ENCODE measurements around the gene RAX2.
"Not testable (repeated sequence)": the region's sequence is repeated elsewhere in the genome, so short reads cannot be mapped to it uniquely, and the experiment has no call there.

The RAX2 gene

DNA sequence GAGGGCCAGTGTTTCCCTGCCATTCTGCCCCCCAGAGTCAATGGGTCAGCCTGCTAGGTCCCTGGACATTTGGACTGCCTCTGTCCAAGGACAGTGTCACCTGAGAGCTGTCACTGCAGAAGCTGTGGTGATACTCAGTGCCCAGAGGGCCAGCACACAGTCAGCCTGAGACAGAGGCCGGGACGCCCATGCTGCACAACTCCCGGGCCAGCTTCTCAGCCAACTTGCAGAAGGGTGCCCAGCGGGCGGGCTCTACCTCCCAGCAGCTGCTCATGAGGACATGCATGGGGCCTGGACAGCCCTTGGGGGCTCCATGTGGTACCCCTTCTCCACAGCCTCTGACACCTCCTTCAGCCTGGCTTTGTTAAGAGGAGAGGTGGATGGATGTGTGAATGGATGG, 3.8 kb upstream of the RAX2 start:
- DNase-seq, result no peak

DNA sequence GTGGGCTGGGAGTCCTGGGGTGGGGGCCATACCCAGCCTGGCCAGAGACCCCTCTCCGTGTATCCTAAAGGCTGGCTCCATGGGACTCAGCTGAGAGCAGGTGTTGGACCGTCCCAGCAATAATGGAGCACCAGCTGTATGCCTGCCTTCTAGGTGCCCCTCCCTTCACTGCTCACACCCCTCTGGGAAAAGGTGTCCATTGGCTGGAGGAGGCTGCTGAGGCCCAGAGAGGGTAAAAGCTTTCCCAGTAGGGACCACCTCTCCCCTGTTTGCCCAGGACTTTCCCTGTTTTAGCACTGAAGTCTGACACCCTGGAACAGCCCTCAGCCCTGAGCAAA, 3.3 kb upstream of the RAX2 start:
- DNase-seq, result no peak

DNA sequence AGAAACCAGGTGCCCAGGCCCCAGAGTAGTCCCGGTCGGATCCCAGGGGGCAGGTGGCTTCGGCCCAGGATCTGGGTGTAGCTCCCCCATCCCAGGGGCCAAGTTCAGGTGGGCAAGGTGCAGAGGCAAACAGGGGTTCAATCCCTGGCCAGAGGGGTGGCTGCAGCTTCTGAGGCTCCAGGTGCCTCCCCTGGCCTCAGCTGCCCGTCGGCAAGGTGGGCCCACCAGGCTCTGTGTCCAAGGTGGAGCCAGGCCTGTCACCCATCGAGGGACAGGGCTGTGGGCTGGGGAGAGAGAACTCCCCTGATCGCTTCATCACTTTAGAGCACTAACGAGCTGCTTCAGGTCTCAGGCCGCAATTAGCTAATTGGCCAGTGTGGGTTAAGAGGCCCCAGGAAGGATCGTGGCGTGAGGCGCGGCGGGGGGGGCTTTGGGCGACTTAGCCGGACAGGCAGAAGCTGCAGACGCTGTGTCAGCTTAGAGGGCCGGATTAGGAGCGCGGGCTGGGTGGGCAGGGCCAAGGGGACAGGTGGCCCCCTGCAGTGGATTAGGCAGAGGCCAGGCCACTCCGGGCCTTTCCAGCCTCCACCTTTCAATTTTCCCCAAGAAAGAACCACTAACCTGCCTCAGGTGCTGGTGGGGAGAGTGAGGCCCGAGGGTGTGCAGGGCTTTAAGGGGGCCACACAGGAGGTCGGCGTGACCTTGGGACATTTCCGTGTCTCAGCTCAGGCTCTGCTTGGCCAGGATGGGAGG, 2.8 kb upstream of the RAX2 start:
- DNase-seq, result no peak

DNA sequence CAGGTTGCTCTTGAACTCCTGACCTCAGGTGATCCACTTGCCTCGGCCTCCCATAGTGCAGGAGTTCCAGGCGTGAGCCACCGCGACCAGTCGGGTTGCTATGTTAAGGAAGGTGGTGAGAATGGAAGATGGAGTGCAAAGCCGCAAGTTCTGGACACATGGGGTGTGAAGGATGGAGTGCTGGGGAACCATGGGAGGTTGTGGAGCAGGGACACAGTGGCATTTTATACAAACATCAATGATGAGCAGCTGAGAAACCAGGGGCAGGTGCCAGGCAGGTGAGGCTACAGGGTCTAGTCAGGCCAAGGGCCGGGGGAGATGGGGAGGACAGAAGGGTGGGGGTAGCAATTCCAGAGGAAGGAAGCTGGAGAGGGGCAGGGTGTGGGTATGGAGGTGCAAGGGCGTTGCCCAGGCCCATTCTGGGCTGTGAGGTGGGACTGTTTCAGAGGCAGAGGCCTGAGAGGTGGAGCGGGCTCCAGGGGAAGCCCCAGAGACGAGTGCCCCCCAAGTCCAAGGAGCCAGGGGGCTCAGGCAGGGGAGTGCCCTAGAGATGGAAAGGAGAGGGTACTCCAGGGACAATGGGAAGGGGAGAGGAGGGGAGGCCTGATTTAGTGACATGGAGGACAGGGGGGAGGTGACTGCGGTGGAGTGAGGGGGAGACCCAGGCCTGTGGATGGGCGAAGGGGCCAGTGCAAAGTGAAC, 1.9 kb upstream of the RAX2 start:
- DNase-seq, result no peak

DNA sequence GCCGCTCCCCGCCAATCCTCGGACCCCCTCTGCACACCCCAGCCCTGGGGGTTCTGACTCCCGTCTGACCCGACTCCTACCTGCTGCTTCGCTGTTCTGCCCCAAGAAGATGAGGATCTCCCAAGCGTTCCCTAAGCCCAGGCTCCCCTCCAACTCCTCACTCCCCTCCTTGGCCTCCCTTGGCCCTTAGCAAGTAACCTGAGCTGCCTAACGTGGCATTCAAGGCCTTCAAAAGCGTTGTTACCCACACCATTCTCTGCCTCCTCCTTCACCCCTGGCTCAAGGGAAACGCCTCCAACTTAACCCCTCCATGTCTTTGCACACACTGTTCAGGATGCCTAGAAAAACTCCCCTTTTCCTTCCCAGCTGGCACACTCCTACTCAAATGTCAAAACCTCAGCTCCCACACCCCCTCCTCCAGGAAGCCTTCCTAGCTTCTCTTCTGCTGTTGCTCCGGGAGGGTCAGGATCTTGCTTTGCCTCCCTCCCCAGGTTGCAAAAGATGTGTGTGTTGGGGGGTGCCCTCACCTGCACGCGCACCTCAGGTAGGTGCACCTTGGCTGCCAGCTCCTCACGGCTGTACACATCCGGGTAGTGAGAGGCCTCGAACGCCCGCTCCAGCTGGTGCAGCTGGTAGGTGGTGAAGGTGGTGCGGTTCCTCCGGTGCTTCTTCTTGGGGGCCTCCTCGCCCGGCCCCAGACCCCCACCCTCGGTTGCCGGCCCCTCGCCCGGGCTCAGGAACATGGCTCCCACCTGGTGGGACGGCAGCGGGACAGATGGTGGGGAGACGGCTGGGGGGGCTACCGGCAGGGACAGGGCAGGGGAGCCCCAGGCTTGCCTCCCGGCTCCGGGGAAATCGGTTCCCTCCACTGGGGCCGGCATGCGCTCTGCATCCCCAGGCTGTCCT, 775 bp downstream of the RAX2 start:
- DNase-seq, result no peak

DNA sequence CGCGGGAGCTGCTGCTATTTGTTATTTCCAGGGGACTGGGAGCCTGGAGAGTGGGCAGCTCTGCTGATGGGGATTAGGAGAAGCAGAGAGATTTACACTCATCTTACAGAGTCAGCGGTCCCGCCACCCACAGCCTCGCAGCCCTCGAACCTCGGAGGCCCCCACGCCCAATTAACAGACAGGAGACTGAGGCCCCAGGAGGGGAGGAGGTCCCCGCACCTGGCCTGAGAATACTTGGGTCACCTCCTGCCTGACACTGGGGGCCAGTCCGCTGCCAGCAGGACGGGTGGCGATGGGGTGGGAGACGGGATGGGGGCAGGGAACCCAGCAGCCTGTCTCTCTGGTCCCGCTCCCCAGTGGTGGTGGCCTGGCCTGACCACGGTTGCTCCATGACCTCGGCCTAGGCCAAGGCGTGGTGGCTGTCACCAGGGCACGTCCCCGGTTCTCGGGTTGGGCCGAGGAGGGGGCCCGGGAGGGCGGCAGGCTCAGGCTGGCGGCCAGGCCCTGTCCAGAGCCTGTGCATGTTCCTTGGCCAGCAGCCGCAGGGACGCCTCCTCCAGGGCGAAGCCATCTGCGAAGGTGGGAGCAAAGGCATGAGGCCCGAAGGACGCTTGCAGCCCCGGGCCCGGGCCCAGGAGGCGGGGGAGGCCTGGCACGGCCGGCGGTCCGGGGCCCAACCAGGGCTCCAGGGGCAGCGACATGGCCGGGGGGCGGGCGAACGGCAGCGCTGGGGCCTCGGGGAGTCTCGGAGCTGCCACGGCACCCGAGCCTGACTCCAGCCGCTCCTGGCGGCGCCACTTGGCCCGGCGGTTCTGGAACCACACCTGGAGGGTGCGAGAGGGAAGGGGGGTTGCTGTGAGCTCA, 1.7 kb downstream of the RAX2 start:
- no peak for DNase-seq

DNA sequence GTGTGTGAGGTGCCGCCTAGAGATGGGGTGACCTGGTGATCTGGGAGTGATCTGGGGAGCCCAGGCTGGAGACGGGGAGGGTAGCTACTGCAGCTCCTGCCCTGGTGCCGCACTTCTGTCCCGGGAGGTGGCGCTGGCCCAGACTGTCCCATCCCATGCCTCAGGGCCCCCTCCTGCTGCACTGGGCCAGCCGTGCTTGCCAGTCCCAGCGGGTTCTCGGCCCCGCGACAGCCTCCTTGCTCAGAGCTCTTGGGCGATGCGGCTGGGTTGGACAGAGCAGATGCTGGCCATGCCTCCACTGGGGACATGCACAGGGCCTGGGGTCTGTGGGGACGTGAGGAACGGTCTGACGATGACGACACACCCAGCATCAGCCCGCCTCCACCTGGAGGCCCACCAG, 2.5 kb downstream of the RAX2 start:
- no peak for DNase-seq

DNA sequence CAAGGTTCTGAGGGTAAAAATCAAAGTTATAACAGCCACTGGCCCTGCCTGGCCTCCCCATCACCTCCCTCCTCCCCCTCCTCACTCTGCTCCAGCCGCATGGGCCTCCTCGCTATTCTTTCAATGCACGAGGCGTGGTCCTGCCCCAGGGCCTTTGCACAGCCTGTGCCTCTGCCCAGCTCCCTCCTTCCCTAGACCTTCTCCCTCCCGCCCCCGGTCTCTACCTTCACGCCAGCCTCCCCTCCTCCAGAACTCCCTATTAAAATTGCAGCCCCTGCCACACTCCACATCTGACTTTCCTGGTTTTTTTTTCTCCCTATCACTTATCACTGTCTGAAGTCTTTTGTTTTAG, 3.3 kb downstream of the RAX2 start:
- DNase-seq, result no peak

DNA sequence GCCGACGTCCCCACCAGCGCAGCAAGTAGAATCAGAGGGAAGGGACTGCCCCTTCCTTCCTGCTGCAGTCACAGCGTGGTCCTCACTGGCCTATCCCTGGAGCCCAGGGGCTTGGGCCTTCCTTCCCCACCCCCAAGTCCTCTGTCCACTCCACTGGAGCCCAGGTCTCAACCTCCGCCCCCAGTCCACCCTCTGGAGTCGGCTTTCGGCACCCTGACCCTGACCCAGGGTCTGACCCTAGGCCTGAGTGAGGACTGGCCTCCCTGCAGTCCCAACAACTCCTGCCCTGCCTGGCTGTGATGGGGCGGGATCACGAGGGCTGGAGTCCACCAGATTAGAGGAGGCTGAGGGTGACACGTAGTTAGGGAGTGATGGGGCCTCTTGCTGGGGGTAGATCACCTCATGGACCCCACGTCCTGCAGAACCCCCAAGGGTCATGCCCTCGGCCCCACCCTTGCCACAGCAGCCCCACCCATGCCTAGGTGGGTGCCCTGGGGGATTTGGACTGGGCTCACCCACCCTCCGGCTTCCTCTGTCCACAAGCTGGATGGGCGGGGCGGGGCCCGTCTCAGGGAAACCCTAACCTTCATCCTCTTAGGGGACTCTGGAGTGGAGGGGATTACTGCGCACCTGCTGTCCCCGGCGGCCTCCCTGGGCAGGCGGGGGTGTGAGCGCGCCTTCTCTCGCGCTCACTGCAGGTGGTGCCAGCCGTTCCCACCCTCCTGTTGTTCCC, 3.8 kb downstream of the RAX2 start:
- DNase-seq, result no peak

DNA sequence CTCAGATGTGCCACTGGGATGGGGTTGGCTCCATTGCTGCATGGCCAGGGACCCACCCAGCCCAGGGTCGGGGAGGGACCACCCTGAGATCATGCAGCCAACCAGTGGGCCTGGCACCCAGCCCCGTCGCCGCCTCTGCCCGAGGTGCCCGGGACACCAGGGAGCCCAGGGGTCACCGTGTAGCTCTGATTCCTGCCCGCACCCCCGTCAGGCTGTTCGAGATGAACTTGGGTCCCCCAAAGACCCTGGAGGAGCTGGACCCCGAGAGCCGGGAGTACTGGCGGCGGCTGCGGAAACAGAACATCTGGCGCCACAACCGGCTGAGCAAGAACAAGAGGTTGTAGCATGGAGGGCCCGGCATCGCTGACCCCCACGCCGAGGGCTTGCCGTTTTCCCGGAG, 5.0 kb downstream of the RAX2 start:
- DNase-seq, result no peak

DNA sequence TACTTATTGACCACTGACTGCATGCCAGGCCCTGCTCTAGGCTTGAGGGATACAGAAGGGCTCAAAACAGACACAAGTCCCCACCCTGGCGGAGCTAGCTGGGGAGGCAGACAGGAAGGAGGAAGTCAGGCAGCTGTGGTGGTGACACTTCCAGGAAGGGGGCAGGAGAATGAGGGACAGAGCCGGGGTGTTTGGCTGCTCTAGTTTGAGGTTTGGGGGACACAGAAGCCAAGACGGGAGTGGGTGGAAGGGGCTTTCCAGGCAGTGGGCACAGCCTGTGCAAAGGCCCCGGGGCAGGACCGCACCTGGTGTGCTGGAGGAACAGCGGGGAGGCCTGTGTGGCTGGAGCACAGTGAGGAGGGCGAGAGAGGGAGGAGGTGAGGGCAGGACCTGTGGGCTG, 5.5 kb downstream of the RAX2 start:
- no peak for DNase-seq

DNA sequence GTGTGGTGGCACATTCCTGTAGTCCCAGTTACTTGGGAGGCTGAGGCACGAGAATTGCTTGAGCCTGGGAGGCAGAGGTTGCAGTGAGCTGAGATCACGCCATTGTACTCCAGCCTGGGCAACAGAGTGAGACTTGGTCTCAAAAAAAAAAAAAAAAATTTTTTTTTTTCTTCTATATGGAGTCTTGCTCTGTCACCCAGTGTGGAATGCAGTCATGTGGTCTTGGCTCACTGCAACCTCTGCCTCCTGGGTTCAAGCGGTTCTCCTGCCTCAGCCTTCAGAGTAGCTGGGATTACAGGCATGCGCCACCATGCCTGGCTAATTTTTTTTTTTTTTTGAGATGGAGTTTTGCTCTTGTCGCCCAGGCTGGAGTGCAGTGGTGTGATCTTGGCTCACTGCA, 6.3 kb downstream of the RAX2 start:
- not testable (repeated sequence) for DNase-seq

DNA sequence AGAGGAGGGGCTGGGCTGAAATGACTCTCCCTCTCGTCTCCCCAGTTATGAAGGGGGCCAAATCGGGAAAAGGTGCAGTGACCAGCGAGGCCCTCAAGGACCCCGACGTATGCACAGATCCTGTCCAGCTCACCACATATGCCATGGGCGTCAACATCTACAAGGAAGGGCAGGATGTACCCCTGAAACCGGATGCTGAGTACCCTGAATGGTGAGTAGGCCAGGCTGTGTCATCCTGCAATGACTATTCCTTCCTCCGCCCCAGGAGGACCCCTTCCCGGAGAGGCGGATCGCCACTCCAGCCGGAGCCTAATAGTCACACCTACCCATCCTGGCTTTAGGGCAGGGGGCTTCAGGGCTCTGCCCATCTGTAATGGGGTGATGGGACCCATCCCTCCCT, 6.9 kb downstream of the RAX2 start:
- no peak for DNase-seq

DNA sequence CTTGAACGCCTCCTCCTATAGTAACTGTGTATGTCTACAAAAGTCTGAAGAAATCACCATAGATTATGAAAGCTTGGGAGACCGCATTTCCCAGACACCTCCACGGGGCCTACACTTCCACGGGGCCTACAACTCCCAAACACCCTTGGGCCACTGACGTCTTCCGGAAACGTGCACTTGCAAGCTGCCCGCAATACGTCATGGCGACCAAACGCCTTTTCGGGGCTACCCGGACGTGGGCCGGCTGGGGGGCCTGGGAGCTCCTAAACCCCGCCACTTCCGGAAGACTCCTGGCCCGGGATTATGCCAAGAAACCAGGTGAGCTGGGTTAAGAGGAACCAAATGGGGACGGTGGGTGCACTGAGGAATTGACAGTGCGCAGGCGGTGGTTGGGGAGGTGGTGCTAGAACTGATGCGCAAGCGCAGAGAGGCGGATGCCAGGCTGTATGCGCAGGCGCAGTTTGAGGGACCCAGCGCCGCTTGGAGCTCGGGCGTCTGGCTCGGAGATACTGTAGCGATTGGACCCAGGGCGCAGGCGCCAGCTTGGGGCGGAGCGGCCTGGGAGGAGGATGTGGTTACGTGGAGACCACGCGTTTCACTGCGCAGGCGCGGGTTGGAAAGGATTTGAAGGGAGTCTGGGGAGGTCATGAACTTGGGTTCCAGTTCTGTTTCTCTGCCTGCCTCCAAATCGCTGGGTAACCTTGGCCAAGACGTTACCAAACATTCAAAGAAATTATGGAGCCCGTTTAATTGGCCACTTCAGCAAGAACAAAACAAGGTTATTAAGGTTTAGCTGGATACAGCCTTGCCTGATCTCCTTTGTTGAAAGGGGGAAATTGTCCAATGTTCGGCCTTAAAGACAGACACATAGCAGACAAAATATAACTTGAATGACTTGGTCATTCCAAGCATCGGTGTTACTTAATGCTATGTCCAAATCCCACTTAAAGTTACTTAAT, 9.2 kb downstream of the RAX2 start, which contains the start of gene MRPL54:
MRPL54 (plus strand) TSS at position 182 of the 959 bp plus-strand sequence; CDS start at position 201, 19 bp downstream.
- DNase-seq, result peak; percentile 97

DNA sequence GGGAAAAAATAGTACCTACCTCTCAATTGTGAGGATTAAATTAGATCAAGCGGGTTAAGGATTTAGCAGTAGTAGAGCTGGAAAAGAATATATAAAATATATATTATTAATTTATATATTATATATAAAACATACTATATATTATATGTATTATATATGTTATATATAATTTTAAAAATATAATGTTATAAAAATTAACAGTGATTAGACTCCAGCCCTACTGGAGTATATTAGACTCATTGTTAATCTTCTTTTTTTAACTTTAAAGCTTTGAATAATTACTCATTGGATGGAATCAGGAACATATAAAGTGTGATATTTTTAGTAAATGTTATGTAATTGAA, 9.9 kb downstream of the RAX2 start:
- no peak for DNase-seq

DNA sequence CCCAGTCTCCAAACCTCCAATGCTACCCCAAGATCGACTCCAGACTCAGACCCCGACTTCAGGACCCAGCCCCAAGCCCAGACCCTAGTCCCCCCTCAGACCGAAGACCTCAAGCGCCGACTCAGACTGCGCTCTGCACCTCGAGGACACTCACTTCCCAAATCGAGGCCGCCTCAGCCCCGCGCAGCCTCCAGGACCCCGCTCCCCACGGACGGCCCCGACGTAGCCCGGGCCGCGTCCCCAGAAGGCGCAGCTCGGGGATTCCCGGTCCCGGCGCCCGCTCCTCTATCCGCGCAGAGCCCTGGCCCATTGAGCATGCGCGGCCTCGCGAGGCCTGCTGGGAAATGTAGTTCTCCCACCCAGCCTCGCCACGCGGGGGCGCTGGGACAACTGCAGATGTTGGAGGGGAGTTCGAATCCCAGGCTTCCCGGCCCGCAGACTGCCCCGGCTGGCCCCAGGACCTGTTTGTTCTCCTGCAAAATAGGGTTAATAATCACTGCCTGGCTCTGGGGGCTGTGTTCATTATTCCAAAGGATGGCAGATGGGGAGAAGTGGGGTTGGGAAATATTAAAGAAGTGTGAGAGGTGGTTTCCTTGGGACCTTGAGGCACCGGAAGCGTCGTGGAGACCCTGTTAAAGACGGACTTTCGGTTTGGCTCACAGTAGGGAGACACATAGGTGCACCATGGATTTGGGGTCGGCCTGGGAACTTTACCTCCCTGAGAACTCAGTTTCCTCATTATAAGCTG, 10.5 kb downstream of the RAX2 start, which contains the start of gene APBA3:
APBA3 (minus strand) TSS at position 311 of the 748 bp plus-strand sequence. CDS start 1,428 bp downstream, outside the sequence.
- peak; percentile 92 for DNase-seq

DNA sequence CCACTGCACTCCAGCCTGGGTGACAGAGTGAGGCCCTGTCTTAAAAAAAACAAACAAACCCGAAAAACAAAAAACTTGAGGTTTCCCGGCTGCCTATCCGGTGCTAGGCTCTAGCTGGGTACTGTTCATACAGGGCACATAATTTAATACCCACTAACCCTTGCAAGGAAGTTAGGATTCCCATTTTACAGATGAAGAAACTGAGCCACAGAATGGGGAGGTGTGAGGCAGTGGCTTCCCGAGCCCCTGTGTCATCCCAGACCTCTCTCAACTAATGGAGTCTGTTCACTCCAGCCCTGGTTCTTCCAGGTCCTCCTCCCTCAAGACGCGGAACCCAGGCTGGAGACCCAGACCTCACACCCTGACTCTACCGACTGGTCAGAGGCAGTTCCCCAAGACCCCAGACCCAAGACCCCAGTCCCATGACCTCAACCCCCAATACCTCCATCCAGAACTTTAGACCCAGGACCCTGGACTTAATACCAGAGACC, 11.1 kb downstream of the RAX2 start:
- DNase-seq, result no peak

DNA sequence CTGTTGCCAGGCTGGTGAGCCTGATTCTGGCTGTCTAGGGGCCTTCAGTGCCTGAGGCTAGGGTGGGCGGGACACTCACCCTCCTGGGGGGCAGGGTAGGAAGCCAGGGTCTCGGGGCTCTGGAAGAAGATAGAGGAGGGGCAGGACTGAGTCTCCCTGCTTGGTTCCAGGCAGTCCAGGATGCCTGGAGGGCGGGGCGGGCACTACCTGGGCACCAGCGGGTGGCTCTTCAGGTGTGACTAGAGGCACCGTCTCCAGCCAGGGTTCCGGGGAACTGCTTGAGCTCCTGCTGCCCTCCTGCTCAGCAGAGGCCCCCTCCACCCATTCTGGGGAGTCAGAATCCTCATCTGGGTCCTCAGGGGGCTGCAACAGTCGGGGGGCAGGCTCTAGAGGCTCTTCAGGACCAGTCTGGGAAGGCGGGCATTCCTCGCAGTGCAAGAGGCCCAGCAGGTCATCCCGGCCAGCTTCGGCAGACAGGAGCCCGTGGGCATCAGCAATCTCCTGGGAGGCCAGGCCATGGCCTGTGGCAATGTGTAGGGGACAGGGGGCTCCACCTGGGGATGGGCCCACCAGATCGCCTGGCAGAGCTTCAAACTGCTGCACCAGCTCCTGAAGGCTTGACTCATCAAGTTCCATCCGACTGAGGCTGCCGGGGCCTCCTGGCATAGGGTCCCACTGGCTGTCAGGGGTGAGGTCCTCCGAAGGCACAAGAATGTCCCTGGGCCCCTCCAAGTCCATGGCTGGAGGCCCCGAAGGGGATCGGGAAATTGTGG, 12.4 kb downstream of the RAX2 start:
- DNase-seq, result no peak

DNA sequence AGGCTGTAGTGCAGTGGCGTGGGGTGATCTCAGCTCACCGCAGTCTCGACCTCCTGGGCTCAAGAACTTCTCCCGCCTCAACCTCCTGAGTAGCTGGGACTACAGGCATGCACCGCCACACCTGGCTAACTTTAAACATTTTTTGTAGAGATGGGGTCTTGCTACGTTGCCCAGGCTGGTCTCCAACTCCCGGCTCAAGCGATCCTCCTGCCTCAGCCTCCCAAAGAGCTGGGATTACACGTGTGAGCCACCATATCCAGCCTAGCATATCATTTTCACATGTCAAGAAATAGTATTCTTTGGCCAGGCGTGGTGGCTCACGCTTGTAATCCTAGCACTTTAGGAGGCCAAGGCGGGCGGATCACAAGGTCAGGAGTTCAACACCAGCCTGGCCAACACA, 13.7 kb downstream of the RAX2 start:
- not testable (repeated sequence) for DNase-seq
